Upper lobe of right lung (tissue), 1 donor: ENCODE measurements around the gene TPRN. TPM values are rescaled to one million over a fixed set of nuclear protein-coding genes. Genes with fewer than 3 reads are reported as not detected.
A peak's percentile ranks its signal among the peaks of the same experiment; 100 is the strongest.

Experiments used
- ATAC-seq: fragments of 200-7000 bp; cut with Tn5 transposase; one replicate; pipeline ENCODE4 v1.9.1; 2020; ENCODE audit warnings: mild to moderate bottlenecking, moderate library complexity
- DNase-seq: peaks from one replicate; pipeline ENCODE4 v3.0.0-alpha.2; 2020
- H3K27ac ChIP-seq: fragments of 200-600 bp; one replicate; pipeline ENCODE4 v1.8.0; 2022
- H3K27me3 ChIP-seq: fragments of 200-600 bp; one replicate; pipeline ENCODE4 v1.8.0; 2022; ENCODE audit warnings: mild to moderate bottlenecking
- H3K36me3 ChIP-seq: fragments of 200-600 bp; one replicate; pipeline ENCODE4 v1.8.0; 2022
- H3K4me1 ChIP-seq: fragments of 200-600 bp; one replicate; pipeline ENCODE4 v1.8.0; 2022
- H3K4me3 ChIP-seq: fragments of 200-600 bp; one replicate; pipeline ENCODE4 v1.8.0; 2022; ENCODE audit warnings: mild to moderate bottlenecking
- H3K9me3 ChIP-seq: fragments of 200-600 bp; one replicate; pipeline ENCODE4 v1.8.0; 2022
- intact Hi-C: fragments of 100-400 bp; cut with DNase I; formaldehyde crosslinking; loops from one replicate; pipeline ENCODE4 v1.11.0; 2022
- total RNA-seq: library from RNA; stranded (reverse); fragmentation: NEBNext Ultra II Directional; extraction: Animal tissue kit (Norgen Biotek cat#: 25700); gene quantifications from one replicate; pipeline ENCODE4 v1.2.1, GENCODE V29; 2021
- TF ChIP-seq, protein P1 (sequence below): fragments of 200-600 bp; IDR thresholded peaks from one replicate; pipeline ENCODE4 v1.8.0; 2022; ENCODE audit warnings: antibody characterized with exemption
- donor health status: DM: no; HTN: yes; CAD: no; lungs with severe emphysema.

TPRN gene
- total RNA-seq, 1 donor from 2014 or later = 22.3 TPM

DNA sequence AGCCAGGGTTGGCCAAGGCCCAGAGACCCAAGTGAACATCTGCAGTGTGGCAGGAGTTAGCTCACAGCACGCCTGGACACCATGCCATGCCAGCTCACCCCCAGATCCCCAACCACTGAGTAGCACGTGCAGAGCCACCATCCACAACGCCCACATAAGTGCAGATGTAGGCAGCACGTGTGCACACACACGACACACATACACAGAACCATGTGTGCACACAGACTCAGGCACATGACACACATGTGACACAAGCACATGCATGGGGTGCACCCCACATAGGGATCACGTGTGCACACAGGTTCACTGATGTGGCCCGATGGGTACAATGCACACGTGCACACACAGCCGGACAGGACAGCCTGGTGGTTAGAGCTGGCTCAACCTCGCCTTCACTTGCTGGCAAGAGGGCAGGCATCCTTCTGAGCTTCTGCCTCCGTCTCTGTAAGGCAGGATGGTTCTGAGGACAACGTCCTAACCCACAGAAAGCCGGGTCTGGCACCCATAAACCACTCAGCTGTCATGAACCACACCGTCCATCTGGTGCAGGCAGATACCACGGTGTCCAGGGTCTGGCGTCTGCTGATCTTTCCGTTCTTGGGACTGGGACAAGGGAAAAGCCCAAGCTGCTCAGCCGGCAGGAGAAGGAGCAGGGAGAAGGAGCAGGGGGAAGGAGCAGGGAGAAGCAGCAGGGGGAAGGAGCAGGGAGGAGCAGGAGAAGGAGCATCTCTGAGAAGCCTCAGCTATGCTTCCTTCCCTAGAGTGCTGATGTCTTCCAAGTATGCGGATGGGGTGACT, 42.7 kb downstream of the TPRN start:
- DNase-seq = no peak
- Histone ChIP-seq H3K9me3 (no peaks in the 10 kb centered on the region), H3K27me3 (peaks cover 75% of the 10 kb centered on the region), H3K27ac (no peak overlapping the region), H3K4me1 (peaks cover 17% of the 10 kb centered on the region), H3K36me3 (no peaks in the 10 kb centered on the region), H3K4me3 (no peak overlapping the region)
- intact Hi-C loops = no loop called here
- ATAC-seq = no peak
- TF ChIP-seq, protein P1, sequence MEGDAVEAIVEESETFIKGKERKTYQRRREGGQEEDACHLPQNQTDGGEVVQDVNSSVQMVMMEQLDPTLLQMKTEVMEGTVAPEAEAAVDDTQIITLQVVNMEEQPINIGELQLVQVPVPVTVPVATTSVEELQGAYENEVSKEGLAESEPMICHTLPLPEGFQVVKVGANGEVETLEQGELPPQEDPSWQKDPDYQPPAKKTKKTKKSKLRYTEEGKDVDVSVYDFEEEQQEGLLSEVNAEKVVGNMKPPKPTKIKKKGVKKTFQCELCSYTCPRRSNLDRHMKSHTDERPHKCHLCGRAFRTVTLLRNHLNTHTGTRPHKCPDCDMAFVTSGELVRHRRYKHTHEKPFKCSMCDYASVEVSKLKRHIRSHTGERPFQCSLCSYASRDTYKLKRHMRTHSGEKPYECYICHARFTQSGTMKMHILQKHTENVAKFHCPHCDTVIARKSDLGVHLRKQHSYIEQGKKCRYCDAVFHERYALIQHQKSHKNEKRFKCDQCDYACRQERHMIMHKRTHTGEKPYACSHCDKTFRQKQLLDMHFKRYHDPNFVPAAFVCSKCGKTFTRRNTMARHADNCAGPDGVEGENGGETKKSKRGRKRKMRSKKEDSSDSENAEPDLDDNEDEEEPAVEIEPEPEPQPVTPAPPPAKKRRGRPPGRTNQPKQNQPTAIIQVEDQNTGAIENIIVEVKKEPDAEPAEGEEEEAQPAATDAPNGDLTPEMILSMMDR = no peak

- H3K36me3 ChIP-seq = no peaks in the 10 kb centered on the region
- intact Hi-C loops = no loop called here
- ATAC-seq (peak; percentile 80), DNase-seq (no peak)
- no peaks in the 10 kb centered on the region for H3K9me3 ChIP-seq
- H3K4me1 ChIP-seq = peaks cover 6% of the 10 kb centered on the region
- H3K27me3 ChIP-seq = peaks cover 64% of the 10 kb centered on the region
- no peak overlapping the region for H3K4me3 ChIP-seq
- no peak overlapping the region for H3K27ac ChIP-seq
- TF ChIP-seq, protein P1 = no peak
Measured at GRCh38 chr9:137156567-137157375, 43.8 kb downstream of the TPRN start.

DNA sequence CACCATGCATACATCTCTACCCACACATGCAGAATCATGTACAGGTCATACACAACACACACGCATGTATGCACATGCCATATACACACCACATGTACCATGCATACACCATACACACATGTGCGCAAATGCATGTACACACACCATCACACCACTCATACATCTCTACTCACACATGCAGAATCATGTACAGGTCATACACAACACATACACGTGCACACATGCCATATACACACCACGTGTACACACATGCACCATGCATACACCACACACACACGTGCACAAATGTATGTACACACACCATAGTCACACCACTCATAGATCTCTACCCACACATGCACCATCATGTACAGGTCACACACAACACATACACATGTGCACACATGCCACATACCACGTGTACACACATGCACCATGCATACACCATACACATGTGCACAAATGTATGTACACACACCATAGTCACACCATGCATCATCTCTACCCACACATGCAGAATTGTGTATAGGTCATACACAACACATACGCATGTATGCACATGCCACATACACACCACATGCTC, 47.6 kb downstream of the TPRN start:
- DNase-seq = no peak
- intact Hi-C loops = no loop called here
- H3K9me3 ChIP-seq = no peaks in the 10 kb centered on the region
- no peaks in the 10 kb centered on the region for H3K36me3 ChIP-seq
- no peak for ATAC-seq
- no peak overlapping the region for H3K4me3 ChIP-seq
- H3K27me3 ChIP-seq = peaks cover 27% of the 10 kb centered on the region
- H3K4me1 ChIP-seq = no peaks in the 10 kb centered on the region
- H3K27ac ChIP-seq = no peak overlapping the region
- TF ChIP-seq, protein P1 = no peak

DNA sequence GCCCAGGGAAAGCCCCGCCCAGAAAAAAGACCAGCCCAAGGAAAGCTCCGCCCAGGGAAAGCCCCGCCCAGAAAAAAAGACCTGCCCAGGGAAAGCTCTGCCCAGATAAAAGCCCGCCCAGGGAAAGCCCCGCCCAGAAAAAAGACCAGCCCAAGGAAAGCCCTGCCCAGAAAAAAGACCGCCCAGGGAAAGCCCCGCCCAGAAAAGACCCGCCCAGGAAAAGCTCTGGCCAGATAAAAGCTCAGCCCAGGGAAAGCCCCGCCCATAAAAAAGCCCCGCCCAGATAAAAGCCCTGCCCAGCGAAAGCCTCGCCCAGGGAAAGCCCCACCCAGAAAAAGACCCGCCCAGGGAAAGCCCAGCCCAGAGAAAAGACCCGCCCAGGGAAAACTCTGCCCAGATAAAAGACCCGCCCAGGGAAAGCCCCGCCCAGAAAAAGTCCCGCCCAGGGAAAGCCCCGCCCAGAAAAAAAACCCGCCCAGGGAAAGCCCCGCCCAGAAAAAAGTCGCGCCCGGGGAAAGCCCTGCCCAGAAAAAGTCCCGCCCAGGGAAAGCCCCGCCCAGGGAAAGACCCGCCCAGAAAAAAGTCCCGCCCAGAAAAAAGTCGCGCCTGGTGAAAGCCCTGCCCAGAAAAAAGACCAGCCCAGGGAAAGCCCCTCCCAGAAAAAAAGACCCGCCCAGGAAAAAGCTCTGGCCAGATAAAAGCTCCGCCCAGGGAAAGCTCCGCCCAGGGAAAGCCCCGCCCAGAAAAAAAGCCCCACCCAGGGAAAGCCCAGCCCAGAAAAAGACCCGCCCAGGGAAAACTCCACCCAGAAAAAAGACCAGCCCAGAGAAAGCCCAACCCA, 49.7 kb downstream of the TPRN start:
- no peak for DNase-seq
- H3K4me1 ChIP-seq = no peaks in the 10 kb centered on the region
- peak; percentile 42 for ATAC-seq
- TF ChIP-seq, protein P1 = no peak
- peaks cover 11% of the 10 kb centered on the region for H3K27me3 ChIP-seq
- H3K36me3 ChIP-seq = no peaks in the 10 kb centered on the region
- intact Hi-C loops = no loop called here
- H3K27ac ChIP-seq = no peak overlapping the region
- no peaks in the 10 kb centered on the region for H3K9me3 ChIP-seq
- H3K4me3 ChIP-seq = no peak overlapping the region

DNA sequence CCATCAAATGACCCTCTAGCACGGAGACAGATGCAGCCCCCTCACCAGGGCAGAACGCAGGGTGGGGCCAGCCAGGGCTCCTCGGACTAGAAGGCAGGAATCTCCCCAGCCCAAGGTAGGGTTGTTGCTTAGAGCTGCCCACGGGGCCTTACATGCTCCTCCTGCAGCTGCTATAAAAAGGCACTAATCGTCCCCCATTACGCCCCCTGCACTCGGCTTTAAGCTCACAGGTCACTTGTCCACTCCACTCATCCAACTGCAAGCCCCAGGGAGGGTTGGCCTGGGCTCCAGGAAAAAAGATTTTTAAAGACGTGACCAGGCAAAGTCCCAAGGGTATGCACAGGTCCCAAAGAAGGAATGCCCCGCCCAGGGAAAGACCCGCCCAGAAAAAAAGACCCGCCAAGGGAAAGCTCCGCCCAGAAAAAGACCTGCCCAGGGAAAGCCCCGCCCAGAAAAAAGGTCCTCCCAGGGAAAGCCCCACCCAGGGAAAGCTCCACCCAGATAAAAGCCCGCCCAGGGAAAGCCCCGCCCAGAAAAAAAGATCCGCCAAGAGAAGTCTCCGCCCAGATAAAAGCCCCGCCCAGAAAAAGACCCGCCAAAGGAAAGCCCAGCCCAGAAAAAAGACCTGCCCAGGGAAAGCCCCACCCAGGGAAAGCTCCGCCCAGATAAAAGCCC, 50.5 kb downstream of the TPRN start:
- Histone ChIP-seq H3K9me3 (no peaks in the 10 kb centered on the region), H3K27me3 (peaks cover 7% of the 10 kb centered on the region), H3K4me3 (no peak overlapping the region), H3K27ac (no peak overlapping the region), H3K4me1 (no peaks in the 10 kb centered on the region), H3K36me3 (no peaks in the 10 kb centered on the region)
- intact Hi-C loops = no loop called here
- ATAC-seq = no peak
- DNase-seq = no peak
- TF ChIP-seq, protein P1 = no peak
